ENCODE data around the gene NKD2.
"Not testable (repeated sequence)": the region's sequence is repeated elsewhere in the genome, so short reads cannot be mapped to it uniquely, and the experiment has no call there.

The NKD2 gene

GRCh38 chr5:1021136-1021968 lies 12.8 kb downstream of the NKD2 start:
- H3K27me3 ChIP-seq (ENCODE audit: insufficient read depth, low read depth): no peaks in the 10 kb centered on the region
- peak overlapping the region; percentile 74 for H3K9ac ChIP-seq
- peak overlapping the region; percentile 100 for H3K4me2 ChIP-seq
- H3K4me1 ChIP-seq (ENCODE audit: low read depth, poor library complexity, severe bottlenecking): peaks cover 54% of the 10 kb centered on the region
- H3K36me3 ChIP-seq (ENCODE audit: insufficient read depth): peaks cover 3% of the 10 kb centered on the region; the same call in 1 of the 2 replicates
- no peak for TF ChIP-seq CTCF (conservative IDR thresholded peaks at IDR 0.05; ENCODE audit: low read depth, low read length)
- H4K20me1 ChIP-seq (ENCODE audit: insufficient read depth): no peaks in the 10 kb centered on the region
- 0 out of 2 replicates have a peak overlapping the region, but pooled peaks have one; percentile 36 for H2AFZ ChIP-seq (ENCODE audit: low read depth)
- peaks cover 45% of the 10 kb centered on the region for H3K79me2 ChIP-seq (ENCODE audit: insufficient read depth, low read depth)
- H3K27ac ChIP-seq: peak overlapping the region; percentile 97
- H3K4me3 ChIP-seq (IDR thresholded peaks at IDR 0.05; ENCODE audit: insufficient read depth, low read depth, low read length): no peak overlapping the region

GRCh38 chr5:1021969-1022336 lies 13.4 kb downstream of the NKD2 start:
- not testable (repeated sequence) for H3K4me3 ChIP-seq (IDR thresholded peaks at IDR 0.05; ENCODE audit: insufficient read depth, low read depth, low read length); H3K27me3 ChIP-seq (ENCODE audit: insufficient read depth, low read depth); H4K20me1 ChIP-seq (ENCODE audit: insufficient read depth); H2AFZ ChIP-seq (ENCODE audit: low read depth); H3K36me3 ChIP-seq (ENCODE audit: insufficient read depth)
- H3K79me2 ChIP-seq (ENCODE audit: insufficient read depth, low read depth): peaks cover 45% of the 10 kb centered on the region
- peak overlapping the region; percentile 95 for H3K4me2 ChIP-seq
- peaks cover 49% of the 10 kb centered on the region for H3K4me1 ChIP-seq (ENCODE audit: low read depth, poor library complexity, severe bottlenecking)
- peak overlapping the region; percentile 62; the same call in 1 of the 2 replicates for H3K9ac ChIP-seq
- H3K27ac ChIP-seq: peak overlapping the region; percentile 97

- no peak overlapping the region for H2AFZ ChIP-seq (ENCODE audit: low read depth)
- peaks cover 7% of the 10 kb centered on the region; the same call in 1 of the 2 replicates for H4K20me1 ChIP-seq (ENCODE audit: insufficient read depth)
- peaks cover 2% of the 10 kb centered on the region for H3K4me1 ChIP-seq (ENCODE audit: low read depth, poor library complexity, severe bottlenecking)
- no peaks in the 10 kb centered on the region for H3K27me3 ChIP-seq (ENCODE audit: insufficient read depth, low read depth)
- no peak overlapping the region for H3K4me3 ChIP-seq (IDR thresholded peaks at IDR 0.05; ENCODE audit: insufficient read depth, low read depth, low read length)
- H3K79me2 ChIP-seq (ENCODE audit: insufficient read depth, low read depth): peaks cover 45% of the 10 kb centered on the region
- H3K4me2 ChIP-seq: no peak overlapping the region
- TF ChIP-seq CTCF (conservative IDR thresholded peaks at IDR 0.05; ENCODE audit: low read depth, low read length): no peak
- no peak overlapping the region; the same call in 1 of the 2 replicates for H3K27ac ChIP-seq
- H3K9ac ChIP-seq: no peak overlapping the region
- H3K36me3 ChIP-seq (ENCODE audit: insufficient read depth): no peaks in the 10 kb centered on the region
Observed at GRCh38 chr5:1026700-1027621, 18.4 kb downstream of the NKD2 start.

- Histone ChIP-seq H3K79me2 (ENCODE audit: insufficient read depth, low read depth) (peaks cover 49% of the 10 kb centered on the region), H2AFZ (ENCODE audit: low read depth) (no peak overlapping the region), H3K4me2 (no peak overlapping the region), H3K9ac (no peak overlapping the region), H3K27me3 (ENCODE audit: insufficient read depth, low read depth) (no peaks in the 10 kb centered on the region), H3K36me3 (ENCODE audit: insufficient read depth) (no peaks in the 10 kb centered on the region), H3K4me1 (ENCODE audit: low read depth, poor library complexity, severe bottlenecking) (no peaks in the 10 kb centered on the region), H4K20me1 (ENCODE audit: insufficient read depth) (peaks cover 7% of the 10 kb centered on the region; the same call in 1 of the 2 replicates), H3K27ac (no peak overlapping the region), H3K4me3 (IDR thresholded peaks at IDR 0.05; ENCODE audit: insufficient read depth, low read depth, low read length) (no peak overlapping the region)
- no peak for TF ChIP-seq CTCF (conservative IDR thresholded peaks at IDR 0.05; ENCODE audit: low read depth, low read length)
Observed at GRCh38 chr5:1027631-1028441, 19.2 kb downstream of the NKD2 start.

All from KMS-11 (cell line).